Eye (tissue), 1 donor: Measurements from ENCODE around the gene FAM219A.
"Not testable (repeated sequence)": the region's sequence is repeated elsewhere in the genome, so short reads cannot be mapped to it uniquely, and the experiment has no call there.

Experiments used
- DNase-seq: peaks from one replicate; pipeline ENCODE4 v3.0.0-alpha.2; 2015

FAM219A gene

GRCh38 chr9:34442770-34443169 is 15.6 kb downstream of the FAM219A start:
- no peak for DNase-seq

GRCh38 chr9:34440017-34440416 is 18.4 kb downstream of the FAM219A start:
- DNase-seq: peak; percentile 56

GRCh38 chr9:34438465-34438864 is 19.9 kb downstream of the FAM219A start:
- not testable (repeated sequence) for DNase-seq

- DNase-seq: not testable (repeated sequence)
These were observed 20.5 kb downstream of the FAM219A start for GRCh38 chr9:34437926-34438307.

GRCh38 chr9:34437006-34437925 is 21.1 kb downstream of the FAM219A start:
- peak; percentile 92 for DNase-seq

GRCh38 chr9:34431667-34432066 is 26.7 kb downstream of the FAM219A start:
- DNase-seq: no peak

GRCh38 chr9:34430843-34431437 is 27.4 kb downstream of the FAM219A start:
- peak; percentile 80 for DNase-seq

GRCh38 chr9:34428325-34428958 is 29.9 kb downstream of the FAM219A start:
- DNase-seq: no peak

- DNase-seq: no peak
These were observed 31.9 kb downstream of the FAM219A start for GRCh38 chr9:34426347-34427074.

- DNase-seq: no peak
These were observed 38.5 kb downstream of the FAM219A start for GRCh38 chr9:34419716-34420504.

- DNase-seq: no peak
These were observed 40.6 kb downstream of the FAM219A start for GRCh38 chr9:34417734-34418133.

- DNase-seq: peak; percentile 92
These were observed 45.0 kb downstream of the FAM219A start for GRCh38 chr9:34413231-34413852.

- no peak for DNase-seq
These were observed 46.0 kb downstream of the FAM219A start for GRCh38 chr9:34412336-34412735.

GRCh38 chr9:34409154-34409553 is 49.2 kb downstream of the FAM219A start:
- DNase-seq: no peak

- DNase-seq: no peak
These were observed 50.2 kb downstream of the FAM219A start for GRCh38 chr9:34408173-34408572.

- no peak for DNase-seq
These were observed 52.2 kb downstream of the FAM219A start for GRCh38 chr9:34406219-34406618.

- DNase-seq: no peak
These were observed 52.7 kb downstream of the FAM219A start for GRCh38 chr9:34405719-34406118.

GRCh38 chr9:34403554-34404380 is 54.6 kb downstream of the FAM219A start:
- DNase-seq: peak; percentile 88

GRCh38 chr9:34400686-34401602 is 57.4 kb downstream of the FAM219A start:
- no peak for DNase-seq

- peak; percentile 12 for DNase-seq
These were observed 58.1 kb downstream of the FAM219A start for GRCh38 chr9:34400275-34400674.
